Measurements from ENCODE around the gene NOS3. TPM values are rescaled to one million over a fixed set of nuclear protein-coding genes. Genes with fewer than 3 reads are reported as not detected.

Gene NOS3
- total and polyA plus RNA-seq, 2 of the 13 experiments (the other 11 are each of a cell fraction or from before 2014, with no cell fraction given) = 3.7 to 7.5 TPM

DNA sequence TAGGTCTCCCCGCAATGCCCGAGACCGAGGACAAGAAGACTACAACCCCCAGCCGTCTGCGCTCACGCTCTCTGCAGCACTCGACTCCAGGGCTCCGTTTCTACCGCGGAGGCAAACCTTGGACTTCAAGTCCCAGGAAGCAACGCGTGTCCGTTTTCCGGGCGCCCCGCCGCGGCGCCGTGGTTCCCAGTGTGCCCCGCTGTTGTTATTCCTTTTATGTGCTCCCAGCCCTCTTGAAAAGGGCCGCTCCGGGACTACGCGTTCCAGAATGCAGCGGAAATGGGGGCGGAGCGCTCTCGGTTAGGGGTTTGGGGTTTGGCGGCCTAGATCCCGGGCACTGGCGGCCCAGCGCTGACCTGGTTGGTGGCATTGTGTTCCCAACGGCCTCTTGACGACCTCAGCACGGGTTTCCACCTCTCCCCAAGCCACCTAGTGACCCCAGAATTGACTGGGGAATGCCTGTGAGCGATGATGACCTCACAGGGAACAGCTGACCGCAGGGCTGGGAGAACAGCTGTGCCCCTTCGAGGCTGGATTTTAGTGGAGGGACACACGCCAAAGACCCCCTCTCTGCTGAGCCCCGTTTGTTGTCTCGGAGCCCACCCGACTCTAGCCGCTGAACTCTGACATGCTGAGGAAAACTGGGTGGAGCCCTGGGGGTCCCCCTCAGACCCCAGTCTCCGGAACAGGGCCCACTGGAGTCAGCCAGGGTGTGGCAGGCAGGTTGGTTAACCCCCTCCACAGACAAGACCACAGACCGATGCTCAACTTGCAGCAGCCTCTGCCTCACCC lies 67.4 kb downstream of the NOS3 start (continued):
- TF ChIP-seq ZNF674 (CRISPR knock-in tag; IDR thresholded peaks at IDR 0.05; ENCODE audit: low read depth) = peak; percentile 5; the same call in 1 of the 2 replicates
- TF ChIP-seq NFKBIZ (CRISPR knock-in tag; IDR thresholded peaks at IDR 0.05) = 0 out of 2 replicates have a peak, but pooled peaks have one; percentile 61
- peak; percentile 88 for TF ChIP-seq FOXK2 (IDR thresholded peaks at IDR 0.05)
- no peak for TF ChIP-seq ZNF441 (CRISPR knock-in tag; IDR thresholded peaks at IDR 0.05; ENCODE audit: borderline replicate concordance)
- TF ChIP-seq, protein P1, sequence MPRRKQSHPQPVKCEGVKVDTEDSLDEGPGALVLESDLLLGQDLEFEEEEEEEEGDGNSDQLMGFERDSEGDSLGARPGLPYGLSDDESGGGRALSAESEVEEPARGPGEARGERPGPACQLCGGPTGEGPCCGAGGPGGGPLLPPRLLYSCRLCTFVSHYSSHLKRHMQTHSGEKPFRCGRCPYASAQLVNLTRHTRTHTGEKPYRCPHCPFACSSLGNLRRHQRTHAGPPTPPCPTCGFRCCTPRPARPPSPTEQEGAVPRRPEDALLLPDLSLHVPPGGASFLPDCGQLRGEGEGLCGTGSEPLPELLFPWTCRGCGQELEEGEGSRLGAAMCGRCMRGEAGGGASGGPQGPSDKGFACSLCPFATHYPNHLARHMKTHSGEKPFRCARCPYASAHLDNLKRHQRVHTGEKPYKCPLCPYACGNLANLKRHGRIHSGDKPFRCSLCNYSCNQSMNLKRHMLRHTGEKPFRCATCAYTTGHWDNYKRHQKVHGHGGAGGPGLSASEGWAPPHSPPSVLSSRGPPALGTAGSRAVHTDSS (CRISPR knock-in tag; conservative IDR thresholded peaks at IDR 0.05) = 0 out of 2 replicates have a peak, but pooled peaks have one; percentile 39
- TF ChIP-seq ZNF670 (CRISPR knock-in tag; IDR thresholded peaks at IDR 0.05; ENCODE audit: borderline replicate concordance) = no peak
- peak; percentile 32; the same call in 1 of the 2 replicates for TF ChIP-seq ELF3 (CRISPR knock-in tag; IDR thresholded peaks at IDR 0.05)
- TF ChIP-seq, protein P2, sequence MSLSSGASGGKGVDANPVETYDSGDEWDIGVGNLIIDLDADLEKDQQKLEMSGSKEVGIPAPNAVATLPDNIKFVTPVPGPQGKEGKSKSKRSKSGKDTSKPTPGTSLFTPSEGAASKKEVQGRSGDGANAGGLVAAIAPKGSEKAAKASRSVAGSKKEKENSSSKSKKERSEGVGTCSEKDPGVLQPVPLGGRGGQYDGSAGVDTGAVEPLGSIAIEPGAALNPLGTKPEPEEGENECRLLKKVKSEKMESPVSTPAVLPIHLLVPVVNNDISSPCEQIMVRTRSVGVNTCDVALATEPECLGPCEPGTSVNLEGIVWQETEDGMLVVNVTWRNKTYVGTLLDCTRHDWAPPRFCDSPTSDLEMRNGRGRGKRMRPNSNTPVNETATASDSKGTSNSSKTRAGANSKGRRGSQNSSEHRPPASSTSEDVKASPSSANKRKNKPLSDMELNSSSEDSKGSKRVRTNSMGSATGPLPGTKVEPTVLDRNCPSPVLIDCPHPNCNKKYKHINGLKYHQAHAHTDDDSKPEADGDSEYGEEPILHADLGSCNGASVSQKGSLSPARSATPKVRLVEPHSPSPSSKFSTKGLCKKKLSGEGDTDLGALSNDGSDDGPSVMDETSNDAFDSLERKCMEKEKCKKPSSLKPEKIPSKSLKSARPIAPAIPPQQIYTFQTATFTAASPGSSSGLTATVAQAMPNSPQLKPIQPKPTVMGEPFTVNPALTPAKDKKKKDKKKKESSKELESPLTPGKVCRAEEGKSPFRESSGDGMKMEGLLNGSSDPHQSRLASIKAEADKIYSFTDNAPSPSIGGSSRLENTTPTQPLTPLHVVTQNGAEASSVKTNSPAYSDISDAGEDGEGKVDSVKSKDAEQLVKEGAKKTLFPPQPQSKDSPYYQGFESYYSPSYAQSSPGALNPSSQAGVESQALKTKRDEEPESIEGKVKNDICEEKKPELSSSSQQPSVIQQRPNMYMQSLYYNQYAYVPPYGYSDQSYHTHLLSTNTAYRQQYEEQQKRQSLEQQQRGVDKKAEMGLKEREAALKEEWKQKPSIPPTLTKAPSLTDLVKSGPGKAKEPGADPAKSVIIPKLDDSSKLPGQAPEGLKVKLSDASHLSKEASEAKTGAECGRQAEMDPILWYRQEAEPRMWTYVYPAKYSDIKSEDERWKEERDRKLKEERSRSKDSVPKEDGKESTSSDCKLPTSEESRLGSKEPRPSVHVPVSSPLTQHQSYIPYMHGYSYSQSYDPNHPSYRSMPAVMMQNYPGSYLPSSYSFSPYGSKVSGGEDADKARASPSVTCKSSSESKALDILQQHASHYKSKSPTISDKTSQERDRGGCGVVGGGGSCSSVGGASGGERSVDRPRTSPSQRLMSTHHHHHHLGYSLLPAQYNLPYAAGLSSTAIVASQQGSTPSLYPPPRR (CRISPR knock-in tag; IDR thresholded peaks at IDR 0.05; ENCODE audit: borderline replicate concordance) = no peak
- TF ChIP-seq ZNF530 (CRISPR knock-in tag; IDR thresholded peaks at IDR 0.05; ENCODE audit: low read depth) = no peak
- TF ChIP-seq ZFAT (CRISPR knock-in tag; conservative IDR thresholded peaks at IDR 0.05) = no peak
- TF ChIP-seq YEATS2 (CRISPR knock-in tag; IDR thresholded peaks at IDR 0.05; ENCODE audit: borderline replicate concordance) = peak; percentile 75; the same call in 1 of the 2 replicates
- TF ChIP-seq ZFP90 (CRISPR knock-in tag; IDR thresholded peaks at IDR 0.05; ENCODE audit: borderline replicate concordance) = peak; percentile 71
- no peak for TF ChIP-seq RBM22 (optimal IDR thresholded peaks at IDR 0.05; ENCODE audit: low read length)
- TF ChIP-seq MIXL1 (CRISPR knock-in tag; IDR thresholded peaks at IDR 0.05) = peak; percentile 20; the same call in 1 of the 2 replicates
- TF ChIP-seq ERF (CRISPR knock-in tag; IDR thresholded peaks at IDR 0.05) = peak; percentile 68
- TF ChIP-seq MAZ (IDR thresholded peaks at IDR 0.05; ENCODE audit: borderline replicate concordance, low read depth, low read length) = peak; percentile 62; the same call in 1 of the 2 replicates
- TF ChIP-seq MAZ (CRISPR knock-in tag; IDR thresholded peaks at IDR 0.05; ENCODE audit: low read depth) = peak; percentile 77
- TF ChIP-seq BORCS8-MEF2B (CRISPR knock-in tag; IDR thresholded peaks at IDR 0.05) = no peak
- TF ChIP-seq BRCA1 (CRISPR knock-in tag; IDR thresholded peaks at IDR 0.05) = peak; percentile 31
- peak; percentile 63; the same call in 1 of the 2 replicates for TF ChIP-seq KLF6 (CRISPR knock-in tag; IDR thresholded peaks at IDR 0.05)
- peak; percentile 91 for TF ChIP-seq SAP130 (CRISPR knock-in tag; IDR thresholded peaks at IDR 0.05; ENCODE audit: low read depth)
- no peak for TF ChIP-seq NR2F6 (IDR thresholded peaks at IDR 0.05)
- peak; percentile 8; the same call in 1 of the 2 replicates for TF ChIP-seq NR2F6 (CRISPR knock-in tag; IDR thresholded peaks at IDR 0.05)
- no peak for TF ChIP-seq ZNF138 (CRISPR knock-in tag; IDR thresholded peaks at IDR 0.05; ENCODE audit: low read depth)
- 0 out of 2 replicates have a peak, but pooled peaks have one; percentile 10 for TF ChIP-seq XBP1 (CRISPR knock-in tag; IDR thresholded peaks at IDR 0.05)
- peak; percentile 62; the same call in 1 of the 2 replicates for TF ChIP-seq PHF20 (CRISPR knock-in tag; IDR thresholded peaks at IDR 0.05)
